ENCODE results near the gene FGF12.

FGF12 gene

GRCh38 chr3:192171213-192171612 lies 556.1 kb downstream of the FGF12 start:
- no peak for DNase-seq

GRCh38 chr3:192170659-192171058 lies 556.7 kb downstream of the FGF12 start:
- DNase-seq: no peak

- DNase-seq: no peak
Observed at GRCh38 chr3:192170031-192170430, 557.3 kb downstream of the FGF12 start.

- DNase-seq: no peak
Observed at GRCh38 chr3:192169332-192169915, 557.9 kb downstream of the FGF12 start.

- DNase-seq: no peak
Observed at GRCh38 chr3:192168202-192168601, 559.1 kb downstream of the FGF12 start.

DNA sequence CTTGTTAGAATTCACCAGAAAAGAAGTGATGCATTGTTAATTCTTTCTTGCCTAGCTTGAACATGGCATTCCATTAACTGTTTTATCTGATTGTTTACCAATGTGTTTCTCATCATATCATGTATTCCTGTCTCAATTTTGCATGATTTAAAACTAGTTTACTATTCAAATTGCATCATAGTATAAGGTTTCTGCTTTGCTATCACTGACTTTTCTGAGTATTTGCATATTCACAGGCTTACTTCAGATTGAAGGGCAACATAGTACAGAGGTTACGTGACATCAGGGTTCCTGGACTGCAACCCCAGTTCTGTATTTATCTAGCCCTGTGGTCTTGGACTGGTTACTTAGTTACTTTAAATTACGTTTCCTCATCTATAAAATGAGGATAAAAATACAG lies 561.8 kb downstream of the FGF12 start:
- no peak for DNase-seq

DNA sequence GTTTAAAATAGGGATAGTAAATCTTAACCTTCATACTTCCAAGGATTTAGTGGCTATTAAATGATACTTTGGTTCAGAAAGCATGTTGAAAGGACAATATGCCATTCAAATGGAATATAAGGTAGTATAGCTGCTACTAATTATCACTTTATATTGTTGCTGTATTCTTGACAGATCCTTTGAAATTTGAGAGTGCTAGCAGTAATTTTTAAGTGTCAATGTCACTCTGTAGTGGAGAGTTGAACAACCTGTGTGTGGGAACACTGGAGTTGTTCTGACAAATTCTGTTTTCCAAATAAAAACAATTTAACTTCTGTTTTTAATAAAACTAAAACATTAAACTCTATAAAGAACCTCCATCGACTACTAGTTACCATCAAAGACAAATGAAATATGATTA lies 565.7 kb downstream of the FGF12 start:
- no peak for DNase-seq

GRCh38 chr3:192156382-192156781 lies 571.0 kb downstream of the FGF12 start:
- no peak for DNase-seq

DNA sequence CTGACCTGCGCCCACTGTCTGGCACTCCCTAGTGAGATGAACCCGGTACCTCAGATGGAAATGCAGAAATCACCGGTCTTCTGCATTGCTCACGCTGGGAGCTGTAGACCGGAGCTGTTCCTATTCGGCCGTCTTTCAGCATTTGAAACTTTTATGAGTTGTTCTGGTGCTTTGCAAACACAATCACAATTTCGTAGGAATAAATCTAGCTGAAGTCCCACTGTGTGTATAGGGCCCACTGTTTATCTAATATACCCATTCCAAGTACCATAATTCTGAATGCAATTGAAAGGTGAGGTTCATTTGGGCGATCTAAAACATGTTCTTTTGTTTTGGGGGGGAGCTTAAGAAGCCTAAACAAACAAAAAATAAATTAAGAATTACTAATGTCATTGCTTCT lies 572.1 kb downstream of the FGF12 start:
- DNase-seq: no peak

GRCh38 chr3:192133271-192133670 lies 594.1 kb downstream of the FGF12 start:
- no peak for DNase-seq

DNA sequence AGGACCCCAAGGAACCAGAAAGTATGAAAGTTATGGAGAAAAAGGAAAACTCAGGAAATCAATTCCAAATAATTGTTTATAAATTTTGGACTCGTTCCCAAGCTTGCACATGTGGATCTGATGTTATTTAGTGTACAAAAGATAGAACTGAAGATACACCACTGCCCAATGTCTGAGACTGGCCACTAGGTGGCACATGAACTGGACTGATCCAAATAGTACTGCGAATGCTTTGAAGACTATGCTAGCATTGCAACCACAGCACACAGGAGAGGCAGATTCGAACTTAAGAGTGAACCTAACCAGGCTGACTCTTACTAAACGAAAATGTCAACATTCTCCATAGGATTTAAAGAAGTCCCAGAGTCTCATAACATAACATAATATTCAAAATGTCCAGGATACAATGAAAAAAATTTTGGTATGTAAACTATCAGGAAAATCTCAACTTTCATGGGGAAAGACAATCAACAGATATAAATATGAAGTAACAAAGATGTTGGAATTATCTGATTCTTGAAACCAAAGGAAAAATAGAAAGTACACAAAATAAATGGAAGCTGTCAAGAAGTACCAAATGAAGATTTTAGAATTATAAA lies 596.7 kb downstream of the FGF12 start:
- DNase-seq: peak; percentile 83

- no peak for DNase-seq
Observed at GRCh38 chr3:192129586-192129985, 597.8 kb downstream of the FGF12 start.

DNA sequence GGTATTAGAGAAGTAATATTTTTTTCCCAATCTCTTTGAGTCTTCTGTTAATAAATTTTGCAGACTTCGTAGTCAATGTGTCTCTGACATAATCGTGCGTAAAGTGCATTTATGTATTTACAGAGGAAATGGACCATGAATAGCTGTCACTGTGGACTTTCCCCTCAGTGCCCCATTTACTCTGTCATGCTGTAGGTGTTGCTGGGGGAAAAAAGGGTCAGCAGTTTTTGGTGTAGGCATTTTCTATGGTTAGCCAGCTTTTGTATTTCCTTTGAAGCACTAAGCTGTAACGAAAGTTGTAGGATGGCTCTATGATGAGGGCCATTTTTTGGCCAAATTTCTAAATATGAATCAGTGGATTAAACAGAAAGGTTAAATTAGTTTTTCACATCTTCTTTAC lies 598.4 kb downstream of the FGF12 start:
- no peak for DNase-seq

- no peak for DNase-seq
Observed at GRCh38 chr3:192128060-192128459, 599.3 kb downstream of the FGF12 start.

DNA sequence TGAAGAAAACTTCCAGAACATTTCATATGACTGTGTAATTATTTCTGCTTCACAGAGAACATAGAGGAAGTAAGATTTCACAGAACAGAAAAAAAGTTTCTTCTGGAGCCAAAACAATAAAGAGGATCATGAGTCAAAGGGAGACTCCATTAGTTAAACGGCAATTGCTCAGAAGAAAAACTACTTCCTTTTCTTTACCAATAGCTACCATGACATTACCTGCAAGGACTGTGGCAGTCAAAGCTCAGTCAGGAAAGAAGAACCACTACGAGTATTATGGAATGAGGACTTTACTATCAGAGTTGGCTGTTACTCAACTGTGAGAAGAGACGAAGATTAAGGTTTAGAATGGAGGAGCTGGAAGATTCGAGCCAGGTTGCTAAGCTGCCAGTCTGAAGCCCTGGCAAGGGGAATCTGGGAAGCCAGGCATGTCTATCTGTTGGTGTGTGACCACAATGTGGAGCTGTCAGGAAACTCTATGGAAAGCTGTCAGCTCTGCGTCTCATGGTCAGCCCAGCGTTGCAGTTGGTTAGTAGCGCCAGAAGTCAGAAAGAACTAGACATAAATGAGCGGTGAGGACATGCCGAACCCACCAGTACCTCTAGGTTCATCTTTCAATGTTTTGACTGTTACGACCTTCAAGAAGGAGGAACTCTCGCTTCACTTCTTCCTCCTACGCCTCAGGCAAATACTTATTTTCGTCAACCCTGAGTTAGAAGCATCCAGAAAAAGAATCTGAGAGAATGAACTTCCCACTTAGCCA lies 604.3 kb downstream of the FGF12 start:
- no peak for DNase-seq

- no peak for DNase-seq
Observed at GRCh38 chr3:192121923-192122322, 605.4 kb downstream of the FGF12 start.

DNA sequence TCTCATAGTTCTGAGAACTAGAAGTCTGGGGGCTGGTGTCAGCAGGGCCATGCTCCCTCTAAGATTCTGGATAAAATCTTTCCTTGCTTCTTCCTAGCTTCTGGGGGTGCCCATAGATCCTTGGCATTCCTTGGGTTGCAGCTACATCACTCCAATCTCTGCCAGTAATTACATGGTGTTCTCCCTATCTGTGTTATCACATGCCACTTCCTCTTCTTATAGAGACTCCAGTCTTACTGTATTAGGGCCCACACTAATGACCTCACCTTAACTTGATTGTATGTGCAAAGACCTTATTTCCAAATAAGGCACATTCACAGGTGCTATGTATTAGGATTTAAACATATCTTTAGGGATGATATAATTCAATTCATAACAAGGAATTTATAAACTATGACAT lies 618.5 kb downstream of the FGF12 start:
- DNase-seq: peak; percentile 59

DNA sequence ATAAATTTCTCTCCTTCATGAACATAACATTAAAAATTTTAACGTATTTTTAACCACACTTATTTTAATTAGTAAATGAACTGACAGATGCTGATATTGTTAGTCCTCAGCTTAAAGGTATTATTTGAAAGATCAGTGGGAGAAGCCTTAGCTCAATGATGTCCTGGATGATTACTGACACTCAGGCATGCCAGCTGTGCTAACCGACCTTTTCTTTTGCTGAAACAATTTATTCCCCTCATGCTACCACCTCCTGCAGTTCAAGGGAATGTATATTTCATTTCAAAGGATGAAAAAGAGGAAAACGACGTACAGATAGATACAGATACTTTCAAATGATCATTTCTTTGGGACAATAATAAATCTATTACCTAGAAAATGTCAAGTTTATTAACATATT lies 620.8 kb downstream of the FGF12 start:
- peak; percentile 96 for DNase-seq

- no peak for DNase-seq
Observed at GRCh38 chr3:192092388-192093005, 634.8 kb downstream of the FGF12 start.

DNA sequence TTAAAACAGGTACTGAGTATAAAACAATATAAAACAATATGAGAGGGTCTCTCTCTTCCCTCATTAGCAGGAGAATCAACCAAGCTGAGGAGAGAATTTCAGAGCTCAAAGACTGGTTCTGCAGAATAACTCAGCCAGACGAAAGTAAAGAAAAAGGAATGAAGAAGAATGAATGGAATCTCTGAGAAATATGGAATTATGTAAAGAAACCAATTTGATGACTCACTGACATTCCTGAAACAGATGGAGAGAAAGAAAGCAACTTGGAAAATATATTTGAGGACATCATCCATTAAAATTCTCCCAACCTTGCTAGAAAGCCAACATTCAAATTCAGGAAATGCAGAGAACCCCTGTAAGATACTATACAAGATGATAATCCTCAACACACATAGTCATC lies 635.5 kb downstream of the FGF12 start:
- DNase-seq: no peak

GRCh38 chr3:192090586-192090985 lies 636.8 kb downstream of the FGF12 start:
- DNase-seq: peak; percentile 23

Data from NCI-H82 (cell line).